NOMO-1 treated with dmso at 0.1 percent for 144 hours (cell line): ENCODE results near the gene TBC1D1.
A peak's percentile ranks its signal among the peaks of the same experiment; 100 is the strongest.

Experiments used
- DNase-seq: peaks from one replicate; lab custom pipeline; 2025; ENCODE audit not compliant: unreplicated experiment; lab: John Stamatoyannopoulos, UW

The TBC1D1 gene

DNA sequence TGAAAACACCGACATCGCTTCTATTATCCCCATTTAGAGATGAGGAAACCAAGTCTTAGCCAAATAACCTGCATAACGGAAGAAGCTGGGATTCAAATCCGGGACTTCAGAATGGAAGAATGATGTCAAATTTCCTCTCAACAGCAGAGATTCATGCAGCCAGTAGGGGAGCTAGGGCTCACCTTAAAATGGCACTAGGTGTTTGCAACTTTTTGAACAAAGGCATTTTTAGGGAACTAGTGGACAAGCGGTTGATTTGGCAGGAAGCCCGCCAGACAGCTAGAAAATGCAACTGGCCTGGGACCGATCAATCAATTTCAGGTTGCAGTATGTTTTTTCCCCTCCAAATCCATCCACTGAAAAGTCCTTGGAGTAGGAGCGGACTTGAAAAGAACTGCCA, 293.5 kb downstream of the TBC1D1 start:
- DNase-seq = peak; percentile 17

DNA sequence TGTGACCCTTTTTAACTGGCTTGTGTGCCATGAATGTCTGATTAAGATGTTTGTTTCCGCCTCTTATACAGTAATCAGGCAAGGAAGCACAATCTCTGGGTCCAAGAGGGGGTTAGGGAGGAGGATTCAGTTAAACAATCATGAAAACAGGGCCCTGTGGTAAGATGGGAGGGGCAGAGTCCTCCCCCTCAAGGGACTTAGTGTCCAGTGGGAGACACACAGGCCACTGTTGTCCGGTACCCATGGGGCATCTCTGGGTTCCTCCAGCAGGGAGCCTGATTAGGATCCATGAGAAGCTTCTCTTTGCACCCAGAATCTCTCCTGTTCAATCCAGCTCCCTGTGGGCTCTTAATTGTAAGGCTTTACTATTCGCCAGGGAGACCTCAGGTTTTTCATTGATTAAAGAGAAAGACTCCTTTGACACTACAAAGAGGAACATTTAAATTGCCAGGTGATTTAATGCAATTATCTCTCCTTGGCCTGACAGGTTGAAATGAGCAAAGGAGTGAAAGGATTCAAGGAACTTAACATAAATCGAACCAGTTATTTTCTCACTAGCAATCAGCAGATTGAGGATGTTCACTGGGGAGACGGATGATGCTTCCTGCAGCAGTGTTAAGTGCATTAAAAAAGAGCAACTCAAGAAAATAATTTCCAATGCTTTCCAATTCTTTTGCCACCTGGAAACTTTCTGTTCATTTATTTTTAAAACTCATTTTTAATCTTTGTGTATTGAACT, 294.7 kb downstream of the TBC1D1 start:
- DNase-seq = no peak

DNA sequence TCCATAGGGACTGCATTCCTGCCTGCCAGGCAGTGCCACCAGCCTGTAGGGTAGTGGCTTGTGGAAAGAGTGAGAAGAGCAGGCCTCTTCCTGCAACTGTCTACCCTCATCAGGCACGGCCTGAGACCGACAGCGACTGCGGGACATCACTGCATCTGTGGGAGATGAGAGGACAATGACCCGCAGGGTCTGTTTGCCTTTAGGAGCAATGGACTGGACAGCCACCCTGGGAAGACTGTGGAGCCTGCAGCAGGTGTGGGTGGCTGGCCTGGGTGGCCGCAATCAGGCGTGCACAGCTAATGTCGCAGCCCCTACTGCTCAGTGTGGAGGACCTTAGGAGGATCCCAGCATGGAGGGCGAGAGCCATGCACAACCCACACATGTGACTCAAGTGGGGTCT, 297.3 kb downstream of the TBC1D1 start:
- no peak for DNase-seq

DNA sequence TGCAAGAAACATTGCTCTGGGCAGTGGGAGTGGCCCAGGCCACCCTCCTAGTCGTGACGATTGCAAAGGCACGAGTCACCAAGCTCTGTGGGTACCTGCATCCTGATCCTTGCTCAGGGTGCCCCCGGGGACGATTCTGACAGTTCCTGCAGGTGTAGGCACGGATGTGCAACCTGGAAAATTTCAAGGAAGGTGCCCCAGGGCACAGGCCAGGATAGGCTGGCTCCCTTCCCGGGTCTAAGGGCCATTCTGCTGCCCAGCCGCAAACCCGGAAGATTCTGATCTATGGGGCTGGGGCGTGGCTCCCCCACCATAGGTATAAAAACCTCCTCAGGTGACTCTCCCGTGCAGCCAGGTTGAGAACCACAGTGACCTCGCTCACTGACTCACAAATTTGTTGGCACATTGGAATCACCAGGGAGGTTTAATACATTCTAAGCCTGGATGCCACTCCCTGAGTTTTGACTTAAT, 297.8 kb downstream of the TBC1D1 start:
- DNase-seq = no peak
